ENCODE measurements around the gene COL23A1. TPM values are rescaled to one million over a fixed set of nuclear protein-coding genes. Genes with fewer than 3 reads are reported as not detected.

COL23A1 gene
- total and polyA plus RNA-seq, 2 of the 8 experiments (the other 6 are each of a cell fraction or from before 2014, with no cell fraction given) = 3.1 to 4.7 TPM

DNA sequence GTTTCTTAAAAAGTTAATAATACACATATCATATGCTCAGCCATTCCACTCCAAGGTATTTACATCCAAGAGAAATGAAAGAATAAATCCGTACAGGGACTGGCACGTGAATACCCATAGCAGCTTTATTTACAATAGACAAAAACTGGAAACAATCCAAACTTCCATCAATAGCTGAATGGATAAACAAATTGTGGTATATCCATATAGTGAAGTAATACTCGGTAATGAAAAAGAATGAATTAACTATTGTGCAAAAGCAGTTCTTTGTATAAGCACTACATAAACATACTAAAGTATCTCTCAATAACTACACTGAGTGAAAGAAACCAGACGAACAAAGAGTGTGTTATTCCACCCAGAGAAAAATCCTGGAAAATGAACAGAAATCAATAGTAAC, 17.6 kb downstream of the COL23A1 start:
- ChIA-PET CTCF (ENCODE audit: partially characterized antibody) (no interaction called here), POLR2A (ENCODE audit: partially characterized antibody) (no interaction called here)
- WGBS, 2 experiments (ENCODE audit: extremely low coverage in 1 of 2, insufficient coverage in 1 of 2, insufficient read length in 1 of 2, insufficient replicate concordance in 2 of 2, low coverage in 1 of 2, low lambda C conversion rate in 2 of 2, missing lambda C conversion rate in 1 of 2) = 76% methylated on average over 4 of the region's 4 CpGs; no CpG with 5 or more reads in 1 of the 2 experiments
- DNase-seq (ENCODE audit: low read depth in 1 of 2, low spot score in 2 of 2) = no peak
- H3K79me1 ChIP-seq (ENCODE audit: low read depth, low read length) = no peaks in the 10 kb centered on the region
- no peaks in the 10 kb centered on the region for H3K79me2 ChIP-seq (ENCODE audit: control insufficient read depth in 1 of 2, insufficient read depth in 2 of 2, low read length in 2 of 2)
- H2AK5ac ChIP-seq (ENCODE audit: low read depth, low read length) = no peak overlapping the region
- H4K8ac ChIP-seq (ENCODE audit: extremely low read depth, insufficient read depth, low read length) = no peak overlapping the region
- H4K91ac ChIP-seq (replicated peaks; ENCODE audit: insufficient read length, low read length) = no peak overlapping the region
- no peak overlapping the region for H3K27ac ChIP-seq (ENCODE audit: low read depth, low read length)
- no peak overlapping the region for H3K4ac ChIP-seq (replicated peaks; ENCODE audit: insufficient read length, low read depth, low read length)
- no peak overlapping the region for H2BK15ac ChIP-seq (ENCODE audit: low read length)
- H3K23ac ChIP-seq (ENCODE audit: insufficient read length) = no peak overlapping the region
- no peaks in the 10 kb centered on the region for H3K36me3 ChIP-seq (ENCODE audit: control insufficient read depth in 2 of 4, insufficient read depth in 4 of 4, low read length in 3 of 4)
- H2BK5ac ChIP-seq (ENCODE audit: low read depth, low read length) = no peak overlapping the region
- no peak overlapping the region for H3K4me3 ChIP-seq (ENCODE audit: extremely low read depth in 1 of 4, insufficient read depth in 2 of 4, low read depth in 3 of 4, low read length in 4 of 4)
- no peak overlapping the region for H2BK12ac ChIP-seq (ENCODE audit: low read depth, low read length)
- peaks cover 0 to 6% (median 2%) of the 10 kb centered on the region in 4 experiments; a peak in 4 of 7 replicates for H3K4me1 ChIP-seq (replicated peaks in 1 of 4; ENCODE audit: control insufficient read depth in 3 of 4, insufficient read depth in 4 of 4, low read length in 3 of 4)
- no peak overlapping the region for H4K5ac ChIP-seq (ENCODE audit: insufficient read length, low read depth, low read length)
- no peak overlapping the region for H3K14ac ChIP-seq (ENCODE audit: insufficient read length)
- no peak overlapping the region for H3K4me2 ChIP-seq (ENCODE audit: insufficient read depth in 1 of 2, low read depth in 2 of 2, low read length in 2 of 2)
- H3K18ac ChIP-seq (ENCODE audit: extremely low read depth, low read length) = no peak overlapping the region
- FAIRE-seq = no peak
- no peak overlapping the region for H2AFZ ChIP-seq (ENCODE audit: low read length)
- peaks cover 4 to 5% of the 10 kb centered on the region in 2 experiments; a peak in 2 of 4 replicates for H3K9me3 ChIP-seq (ENCODE audit: insufficient read depth in 2 of 2, low read depth in 1 of 2, low read length in 1 of 2)
- no peak overlapping the region for H3K56ac ChIP-seq (replicated peaks; ENCODE audit: insufficient read length, low read depth, low read length)
- H2BK20ac ChIP-seq (ENCODE audit: low read length) = no peak overlapping the region
- no peak overlapping the region for H3K9ac ChIP-seq (replicated peaks in 1 of 4; ENCODE audit: extremely low read depth in 1 of 4, low read depth in 3 of 4, low read length in 3 of 4)
- peaks cover 0 to 15% (median 9%) of the 10 kb centered on the region in 4 experiments; a peak in 6 of 7 replicates for H3K27me3 ChIP-seq (replicated peaks in 1 of 4; ENCODE audit: control insufficient read depth in 3 of 4, extremely low read depth in 1 of 4, insufficient read depth in 3 of 4, low read length in 3 of 4)
- peaks cover 9% of the 10 kb centered on the region; the same call in 1 of the 2 replicates for H3K23me2 ChIP-seq (ENCODE audit: low read depth, low read length)
- no peak overlapping the region for H2BK120ac ChIP-seq (replicated peaks; ENCODE audit: low read depth, low read length)
- H4K20me1 ChIP-seq (replicated peaks in 1 of 2; ENCODE audit: control insufficient read depth in 1 of 2, insufficient read depth in 2 of 2, low read length in 2 of 2) = no peaks in the 10 kb centered on the region
- TF ChIP-seq SRF (IDR thresholded peaks at IDR 0.05; ENCODE audit: low read depth, low read length) (no peak), ASH2L (IDR thresholded peaks at IDR 0.05; ENCODE audit: low read length) (no peak), CBX5 (IDR thresholded peaks at IDR 0.05; ENCODE audit: low read depth, low read length) (no peak), POLR2A (IDR thresholded peaks at IDR 0.05; ENCODE audit: control extremely low read depth in 1 of 2, low read depth in 2 of 2, low read length in 2 of 2) (no peak), GABPA (IDR thresholded peaks at IDR 0.05; ENCODE audit: borderline replicate concordance, insufficient read depth, low read length) (no peak), SP4 (IDR thresholded peaks at IDR 0.05; ENCODE audit: low read length) (no peak), SIRT6 (IDR thresholded peaks at IDR 0.05; ENCODE audit: low read length) (no peak), KDM4A (IDR thresholded peaks at IDR 0.05; ENCODE audit: low read depth, low read length, severe bottlenecking) (no peak), KDM1A (IDR thresholded peaks at IDR 0.05; ENCODE audit: borderline replicate concordance, low read length) (no peak; the same call in 1 of the 2 replicates), BACH1 (IDR thresholded peaks at IDR 0.05; ENCODE audit: low read length) (no peak), BCL11A (IDR thresholded peaks at IDR 0.05; ENCODE audit: low read depth in 2 of 2, low read length in 2 of 2) (no peak), RXRA (IDR thresholded peaks at IDR 0.05; ENCODE audit: insufficient read depth, low read depth, low read length) (no peak)
- TF ChIP-seq, protein P1, sequence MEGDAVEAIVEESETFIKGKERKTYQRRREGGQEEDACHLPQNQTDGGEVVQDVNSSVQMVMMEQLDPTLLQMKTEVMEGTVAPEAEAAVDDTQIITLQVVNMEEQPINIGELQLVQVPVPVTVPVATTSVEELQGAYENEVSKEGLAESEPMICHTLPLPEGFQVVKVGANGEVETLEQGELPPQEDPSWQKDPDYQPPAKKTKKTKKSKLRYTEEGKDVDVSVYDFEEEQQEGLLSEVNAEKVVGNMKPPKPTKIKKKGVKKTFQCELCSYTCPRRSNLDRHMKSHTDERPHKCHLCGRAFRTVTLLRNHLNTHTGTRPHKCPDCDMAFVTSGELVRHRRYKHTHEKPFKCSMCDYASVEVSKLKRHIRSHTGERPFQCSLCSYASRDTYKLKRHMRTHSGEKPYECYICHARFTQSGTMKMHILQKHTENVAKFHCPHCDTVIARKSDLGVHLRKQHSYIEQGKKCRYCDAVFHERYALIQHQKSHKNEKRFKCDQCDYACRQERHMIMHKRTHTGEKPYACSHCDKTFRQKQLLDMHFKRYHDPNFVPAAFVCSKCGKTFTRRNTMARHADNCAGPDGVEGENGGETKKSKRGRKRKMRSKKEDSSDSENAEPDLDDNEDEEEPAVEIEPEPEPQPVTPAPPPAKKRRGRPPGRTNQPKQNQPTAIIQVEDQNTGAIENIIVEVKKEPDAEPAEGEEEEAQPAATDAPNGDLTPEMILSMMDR (IDR thresholded peaks at IDR 0.05; ENCODE audit: control extremely low read depth in 1 of 3, insufficient read depth in 1 of 3, low read depth in 1 of 3, low read length in 3 of 3) = no peak

All from H1 (cell line).